WTC11 (cell line): ENCODE data around the gene AMACR. TPM values are rescaled to one million over a fixed set of nuclear protein-coding genes. Genes with fewer than 3 reads are reported as not detected.

Experiments used
- ATAC-seq: fragments of 200-7000 bp; cut with Tn5 transposase; 2 replicates; pipeline ENCODE4 v1.10.0; 2021; ENCODE audit warnings: mild to moderate bottlenecking, moderate library complexity
- CTCF ChIA-PET: fragments of 300-600 bp; sonication (Branson Sonifier 250); formaldehyde crosslinking; loops from one replicate; lab custom pipeline; 2021; ENCODE audit warnings: antibody characterized with exemption; lab: Charles Lee
- POLR2A ChIA-PET: fragments of 350-600 bp; sonication (Branson Sonifier 250); formaldehyde crosslinking; loops from one replicate; lab custom pipeline; 2021; ENCODE audit warnings: antibody characterized with exemption; lab: Charles Lee
- DNase-seq: peaks from one replicate; pipeline ENCODE4 v3.0.0; 2021; ENCODE audit warnings: low spot score
- H3K27ac Mint-ChIP-seq: 2 replicates; pipeline ENCODE4 v1.8.0; 2021; ENCODE audit warnings: mixed read lengths
- H3K27me3 Mint-ChIP-seq: 2 replicates; pipeline ENCODE4 v1.8.0; 2021; ENCODE audit warnings: low read depth, mild to moderate bottlenecking, moderate library complexity, mixed read lengths
- H3K36me3 Mint-ChIP-seq: 2 replicates; pipeline ENCODE4 v1.8.0; 2021; ENCODE audit warnings: mixed read lengths
- H3K4me1 Mint-ChIP-seq: 2 replicates; pipeline ENCODE4 v1.8.0; 2022; ENCODE audit warnings: mixed read lengths
- H3K4me3 Mint-ChIP-seq: 2 replicates; pipeline ENCODE4 v1.8.0; 2021; ENCODE audit warnings: mild to moderate bottlenecking, moderate library complexity, mixed read lengths
- H3K9me3 Mint-ChIP-seq: 2 replicates; pipeline ENCODE4 v1.8.0; 2021; ENCODE audit warnings: mixed read lengths
- AR ChIP-seq: fragments of 250-450 bp; sonication (Bioruptor Pico); IDR thresholded peaks from 2 replicates; pipeline ENCODE4 v1.9.0; 2021; ENCODE audit warnings: mild to moderate bottlenecking
- ATF2 ChIP-seq: sonication (generic); formaldehyde crosslinking; IDR thresholded peaks from 2 replicates; pipeline ENCODE4 v1.8.1; 2022; ENCODE audit warnings: low read depth, missing genetic modification reagents, borderline replicate concordance
- ATF6 ChIP-seq: sonication (generic); formaldehyde crosslinking; IDR thresholded peaks from 2 replicates; pipeline ENCODE4 v1.8.1; 2023; ENCODE audit warnings: mild to moderate bottlenecking, missing genetic modification reagents
- CREM ChIP-seq: sonication (generic); formaldehyde crosslinking; IDR thresholded peaks from 2 replicates; pipeline ENCODE4 v1.8.1; 2022; ENCODE audit warnings: mild to moderate bottlenecking, missing genetic modification reagents, moderate library complexity
- CTCF ChIP-seq: fragments of 200-600 bp; IDR thresholded peaks from 2 replicates; pipeline ENCODE4 v1.8.0; 2022; ENCODE audit warnings: antibody characterized with exemption
- FOXJ3 ChIP-seq: sonication (generic); formaldehyde crosslinking; IDR thresholded peaks from 2 replicates; pipeline ENCODE4 v1.9.0; 2021; ENCODE audit warnings: missing genetic modification reagents, mild to moderate bottlenecking, borderline replicate concordance
- HMGA2 ChIP-seq: fragments of 250-450 bp; sonication (Bioruptor Pico); IDR thresholded peaks from 2 replicates; pipeline ENCODE4 v1.4.0; 2021; ENCODE audit warnings: mild to moderate bottlenecking, moderate library complexity
- JAZF1 ChIP-seq: fragments of 250-450 bp; sonication (Bioruptor Pico); IDR thresholded peaks from 2 replicates; pipeline ENCODE4 v1.9.0; 2021; ENCODE audit warnings: moderate library complexity, mild to moderate bottlenecking, inconsistent platforms
- KAT7 ChIP-seq: sonication (generic); formaldehyde crosslinking; IDR thresholded peaks from 2 replicates; pipeline ENCODE4 v1.8.1; 2023; ENCODE audit warnings: missing genetic modification reagents, mild to moderate bottlenecking, borderline replicate concordance
- MAX ChIP-seq: sonication (generic); formaldehyde crosslinking; IDR thresholded peaks from 2 replicates; pipeline ENCODE4 v1.8.0; 2022; ENCODE audit warnings: mild to moderate bottlenecking, missing genetic modification reagents
- NR1H2 ChIP-seq: sonication (generic); formaldehyde crosslinking; IDR thresholded peaks from 2 replicates; pipeline ENCODE4 v1.9.0; 2021; ENCODE audit warnings: mild to moderate bottlenecking, moderate library complexity, missing genetic modification reagents
- OVOL2 ChIP-seq: fragments of 250-450 bp; sonication (Bioruptor Pico); IDR thresholded peaks from 2 replicates; pipeline ENCODE4 v1.9.0; 2021; ENCODE audit warnings: mild to moderate bottlenecking, borderline replicate concordance
- RORB ChIP-seq: fragments of 250-450 bp; sonication (Bioruptor Pico); IDR thresholded peaks from 2 replicates; pipeline ENCODE4 v1.9.0; 2021; ENCODE audit warnings: mild to moderate bottlenecking
- SMAD3 ChIP-seq: sonication (generic); formaldehyde crosslinking; IDR thresholded peaks from 2 replicates; pipeline ENCODE4 v1.8.0; 2022; ENCODE audit warnings: missing genetic modification reagents, mild to moderate bottlenecking, borderline replicate concordance
- STAT6 ChIP-seq: sonication (generic); formaldehyde crosslinking; conservative IDR thresholded peaks from 2 replicates; pipeline ENCODE4 v1.8.1; 2023; ENCODE audit warnings: mild to moderate bottlenecking, low read depth, missing genetic modification reagents, moderate library complexity
- TCF7 ChIP-seq: sonication (generic); formaldehyde crosslinking; IDR thresholded peaks from 2 replicates; pipeline ENCODE4 v1.8.0; 2022; ENCODE audit warnings: mild to moderate bottlenecking, low read depth, missing genetic modification reagents, moderate library complexity
- ZMAT4 ChIP-seq: fragments of 250-450 bp; sonication (Bioruptor Pico); IDR thresholded peaks from 2 replicates; pipeline ENCODE4 v1.9.0; 2021; ENCODE audit warnings: mild to moderate bottlenecking
- ZNF121 ChIP-seq: sonication (generic); formaldehyde crosslinking; IDR thresholded peaks from 2 replicates; pipeline ENCODE4 v1.8.0; 2023; ENCODE audit warnings: missing genetic modification reagents
- ZNF138 ChIP-seq: sonication (generic); formaldehyde crosslinking; conservative IDR thresholded peaks from 2 replicates; pipeline ENCODE4 v1.8.1; 2022; ENCODE audit warnings: mild to moderate bottlenecking, moderate library complexity, missing genetic modification reagents
- ZNF232 ChIP-seq: sonication (generic); formaldehyde crosslinking; IDR thresholded peaks from 2 replicates; pipeline ENCODE4 v1.8.0; 2022; ENCODE audit warnings: mild to moderate bottlenecking, missing genetic modification reagents
- ZNF671 ChIP-seq: fragments of 250-450 bp; sonication (Bioruptor Pico); IDR thresholded peaks from 2 replicates; pipeline ENCODE4 v1.8.0; 2021; ENCODE audit warnings: mild to moderate bottlenecking
- total RNA-seq: library from RNA; stranded (reverse); gene quantifications from 3 replicates; pipeline ENCODE4 v1.2.3, GENCODE V29; 2021

AMACR gene
- total RNA-seq, 1 experiment from 2014 or later: 11.9 TPM

- TF ChIP-seq AR (CRISPR knock-in tag) (no peak), ZNF121 (CRISPR knock-in tag) (no peak), OVOL2 (no peak), HMGA2 (CRISPR knock-in tag) (no peak), ZNF232 (CRISPR knock-in tag) (no peak)
Measured at GRCh38 chr5:34043099-34043876, 35.4 kb upstream of the AMACR start, which contains the start of gene C1QTNF3 (continued).

GRCh38 chr5:34042321-34042720 lies 34.5 kb upstream of the AMACR start:
- Mint-ChIP-seq H3K27ac (no peak overlapping the region; the same call in 1 of the 2 replicates), H3K36me3 (no peaks in the 10 kb centered on the region), H3K9me3 (0 out of 2 replicates have a peak, but pooled peaks cover 3% of the 10 kb centered on the region), H3K27me3 (peaks cover 3% of the 10 kb centered on the region; the same call in 1 of the 2 replicates), H3K4me1 (peaks cover 28% of the 10 kb centered on the region), H3K4me3 (no peak overlapping the region)
- ChIA-PET CTCF (no interaction called here), POLR2A (no interaction called here)
- DNase-seq (no peak), ATAC-seq (no peak)
- TF ChIP-seq JAZF1 (CRISPR knock-in tag) (no peak), CREM (CRISPR knock-in tag) (no peak), NR1H2 (CRISPR knock-in tag) (no peak), TCF7 (CRISPR knock-in tag) (no peak), RORB (CRISPR knock-in tag) (no peak), ZNF671 (CRISPR knock-in tag) (no peak), STAT6 (CRISPR knock-in tag) (no peak), SMAD3 (CRISPR knock-in tag) (no peak), FOXJ3 (CRISPR knock-in tag) (no peak), ATF6 (CRISPR knock-in tag) (no peak), ZNF138 (CRISPR knock-in tag) (no peak), KAT7 (CRISPR knock-in tag) (no peak), ATF2 (CRISPR knock-in tag) (no peak), CTCF (no peak), ZMAT4 (CRISPR knock-in tag) (no peak), MAX (CRISPR knock-in tag) (no peak)
